ENCODE results near the gene ARX. TPM values are rescaled to one million over a fixed set of nuclear protein-coding genes. Genes with fewer than 3 reads are reported as not detected.

The ARX gene
- not detected for total RNA-seq
- polyA plus RNA-seq, result not detected

DNA sequence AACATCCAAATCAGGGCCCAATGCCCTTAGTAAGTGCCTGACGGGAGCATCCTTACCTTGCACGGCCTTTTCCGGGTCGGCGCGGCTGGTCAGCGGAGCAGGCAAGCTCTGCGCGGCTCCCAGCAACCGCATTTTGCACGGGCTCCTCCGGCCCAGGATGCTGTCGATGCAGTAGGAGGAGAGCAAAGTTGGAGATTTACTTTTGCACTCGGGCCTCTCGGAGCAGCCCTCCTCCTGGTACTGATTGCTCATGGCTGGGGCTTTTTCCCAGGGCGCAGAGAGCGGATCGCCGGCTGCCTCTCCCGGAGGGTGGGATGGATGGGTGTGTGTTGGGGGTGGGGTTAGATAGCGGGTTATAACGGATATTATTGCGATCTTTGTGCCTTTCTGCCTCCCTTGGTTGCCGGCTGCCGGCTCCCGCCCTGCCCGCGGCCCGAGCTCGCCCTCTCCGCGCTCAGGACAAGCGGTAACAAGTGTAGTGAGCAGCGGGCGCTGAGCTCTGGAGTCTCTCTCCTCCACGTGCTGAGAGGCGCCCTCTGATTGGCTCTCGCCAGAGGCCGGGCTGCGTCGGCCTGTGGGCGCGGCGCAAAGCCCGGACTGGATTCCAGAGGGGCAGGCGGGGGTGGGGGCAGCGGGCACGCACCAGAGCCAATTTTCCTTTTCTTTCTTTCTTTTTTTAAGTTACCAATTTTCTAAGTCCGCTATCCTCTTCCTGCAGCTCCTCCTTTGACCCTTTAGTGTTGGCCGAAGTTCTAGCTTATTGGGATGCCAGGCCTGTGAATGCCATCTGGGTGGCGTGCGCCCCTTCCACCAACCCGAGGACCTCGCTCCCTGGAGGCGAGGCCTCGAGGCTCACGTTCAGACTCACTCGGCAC is at the start of gene ARX:
TSS of gene ARX (minus strand) at position 480 of the 875 bp plus-strand sequence. CDS start at position 252, 228 bp downstream.
- Mint-ChIP-seq H3K9me3 (peaks cover 0 to 6% (median 0%) of the 10 kb centered on the region in 7 donors), H3K4me1 (peaks cover 2 to 50% (median 10%) of the 10 kb centered on the region in 4 donors), H3K4me3 (peak within 1 kb of the TSS in 3 of 4 donors; percentile 36 to 71 (median 41)), H3K27me3 (peaks cover 81% of the 10 kb centered on the region), H3K27ac (no peak within 1 kb of the TSS), H3K36me3 (no peaks in the 10 kb centered on the region)
- peaks cover 23% of the 10 kb centered on the region for H3K4me1 ChIP-seq (ENCODE audit: control insufficient read depth, insufficient read depth, low read length, poor library complexity, severe bottlenecking)
- no peak within 1 kb of the TSS for H3K4me3 ChIP-seq (ENCODE audit: low read depth, low read length)
- DNase-seq, result peak in 2 of 3 donors; percentile 31 to 65
- no peaks in the 10 kb centered on the region for H3K36me3 ChIP-seq (ENCODE audit: control insufficient read depth, insufficient read depth, low read length)
- H3K27me3 ChIP-seq (ENCODE audit: control insufficient read depth, insufficient read depth, low read length), result peaks cover 13% of the 10 kb centered on the region
- peak in 1 of 2 donors; percentile 45 for ATAC-seq (ENCODE audit: low read depth in 2 of 2)
- H3K27ac ChIP-seq (ENCODE audit: insufficient read depth, low read length, poor library complexity, severe bottlenecking), result no peak within 1 kb of the TSS
- no peaks in the 10 kb centered on the region for H3K9me3 ChIP-seq (ENCODE audit: control insufficient read depth in 2 of 2, low read length in 2 of 2)

DNA sequence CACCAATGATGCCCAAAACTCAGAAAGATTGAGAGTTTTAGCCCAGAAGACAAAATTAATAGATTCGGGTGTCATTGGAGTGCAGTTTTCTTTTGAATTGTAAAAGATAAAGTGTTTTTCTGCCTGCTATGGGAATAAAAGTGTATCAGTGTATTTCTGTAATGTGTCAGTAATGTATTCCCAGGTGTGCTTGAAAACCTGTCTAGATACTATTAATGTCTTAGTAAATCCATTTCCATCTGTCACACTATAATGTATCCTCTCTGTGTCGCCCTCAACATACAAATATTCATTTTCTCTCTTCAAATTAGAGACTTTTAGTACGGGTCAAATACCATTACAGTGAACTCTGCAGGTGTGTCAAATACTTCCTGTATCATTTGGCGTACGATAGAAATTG is 43.5 kb upstream of the ARX start:
- DNase-seq (no peak), ATAC-seq (ENCODE audit: low read depth in 2 of 2) (no peak)
- H3K4me1 ChIP-seq (ENCODE audit: control insufficient read depth, insufficient read depth, low read length, poor library complexity, severe bottlenecking), result no peaks in the 10 kb centered on the region
- Mint-ChIP-seq H3K4me3 (no peak overlapping the region), H3K9me3 (peaks cover 0 to 5% (median 0%) of the 10 kb centered on the region in 7 donors), H3K27ac (no peak overlapping the region), H3K4me1 (no peaks in the 10 kb centered on the region), H3K36me3 (no peaks in the 10 kb centered on the region), H3K27me3 (no peaks in the 10 kb centered on the region)
- H3K27me3 ChIP-seq (ENCODE audit: control insufficient read depth, insufficient read depth, low read length), result no peaks in the 10 kb centered on the region
- no peaks in the 10 kb centered on the region for H3K9me3 ChIP-seq (ENCODE audit: control insufficient read depth in 2 of 2, low read length in 2 of 2)
- H3K4me3 ChIP-seq (ENCODE audit: low read depth, low read length), result no peak overlapping the region
- no peaks in the 10 kb centered on the region for H3K36me3 ChIP-seq (ENCODE audit: control insufficient read depth, insufficient read depth, low read length)
- no peak overlapping the region for H3K27ac ChIP-seq (ENCODE audit: insufficient read depth, low read length, poor library complexity, severe bottlenecking)

GRCh38 chrX:25052798-25053534 is 37.2 kb upstream of the ARX start:
- DNase-seq (no peak), ATAC-seq (ENCODE audit: low read depth in 2 of 2) (no peak)
- Mint-ChIP-seq H3K9me3 (peaks cover 0 to 5% (median 0%) of the 10 kb centered on the region in 7 donors), H3K36me3 (no peaks in the 10 kb centered on the region), H3K27ac (no peak overlapping the region), H3K27me3 (no peaks in the 10 kb centered on the region), H3K4me3 (no peak overlapping the region), H3K4me1 (peaks cover 0 to 18% (median 4%) of the 10 kb centered on the region in 4 donors)
- no peaks in the 10 kb centered on the region for H3K27me3 ChIP-seq (ENCODE audit: control insufficient read depth, insufficient read depth, low read length)
- peaks cover 4% of the 10 kb centered on the region for H3K4me1 ChIP-seq (ENCODE audit: control insufficient read depth, insufficient read depth, low read length, poor library complexity, severe bottlenecking)
- no peaks in the 10 kb centered on the region for H3K36me3 ChIP-seq (ENCODE audit: control insufficient read depth, insufficient read depth, low read length)
- H3K27ac ChIP-seq (ENCODE audit: insufficient read depth, low read length, poor library complexity, severe bottlenecking), result no peak overlapping the region
- H3K4me3 ChIP-seq (ENCODE audit: low read depth, low read length), result no peak overlapping the region
- no peaks in the 10 kb centered on the region for H3K9me3 ChIP-seq (ENCODE audit: control insufficient read depth in 2 of 2, low read length in 2 of 2)

GRCh38 chrX:25049971-25050370 is 34.2 kb upstream of the ARX start:
- no peak overlapping the region for H3K4me3 Mint-ChIP-seq
- H3K27ac ChIP-seq (ENCODE audit: insufficient read depth, low read length, poor library complexity, severe bottlenecking), result no peak overlapping the region
- no peak overlapping the region for H3K27ac Mint-ChIP-seq
- H3K27me3 ChIP-seq (ENCODE audit: control insufficient read depth, insufficient read depth, low read length), result no peaks in the 10 kb centered on the region
- no peak for ATAC-seq (ENCODE audit: low read depth in 2 of 2)
- H3K27me3 Mint-ChIP-seq, result no peaks in the 10 kb centered on the region
- H3K36me3 ChIP-seq (ENCODE audit: control insufficient read depth, insufficient read depth, low read length), result no peaks in the 10 kb centered on the region
- H3K9me3 Mint-ChIP-seq, result peaks cover 0 to 4% (median 0%) of the 10 kb centered on the region in 7 donors
- DNase-seq, result no peak
- H3K9me3 ChIP-seq (ENCODE audit: control insufficient read depth in 2 of 2, low read length in 2 of 2), result no peaks in the 10 kb centered on the region
- H3K4me1 Mint-ChIP-seq, result peaks cover 0 to 19% (median 6%) of the 10 kb centered on the region in 4 donors
- H3K4me3 ChIP-seq (ENCODE audit: low read depth, low read length), result no peak overlapping the region
- no peaks in the 10 kb centered on the region for H3K36me3 Mint-ChIP-seq
- peaks cover 4% of the 10 kb centered on the region for H3K4me1 ChIP-seq (ENCODE audit: control insufficient read depth, insufficient read depth, low read length, poor library complexity, severe bottlenecking)

DNA sequence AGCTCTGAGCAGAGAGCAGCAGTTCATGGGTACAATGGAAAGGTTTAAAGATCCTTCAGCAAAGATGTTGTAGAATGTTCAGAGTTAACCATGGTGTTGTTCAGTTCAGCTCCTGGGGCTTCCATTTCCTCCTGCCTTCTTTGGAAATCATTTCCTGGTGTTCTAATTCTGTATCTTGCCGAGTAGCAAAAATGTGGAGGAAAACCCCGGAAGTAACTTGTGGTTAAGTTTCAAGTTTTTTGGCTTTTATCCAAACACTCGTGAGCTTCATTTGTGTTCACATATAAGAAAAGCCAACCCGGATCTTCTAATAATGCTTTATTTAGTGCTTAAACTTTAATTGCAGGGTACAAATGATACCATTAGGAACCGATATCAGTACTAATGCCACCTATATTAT is 33.6 kb upstream of the ARX start:
- Mint-ChIP-seq H3K27me3 (no peaks in the 10 kb centered on the region), H3K9me3 (peaks cover 0 to 4% (median 0%) of the 10 kb centered on the region in 7 donors), H3K4me1 (peaks cover 0 to 19% (median 6%) of the 10 kb centered on the region in 4 donors), H3K4me3 (peak overlapping the region in 1 of 4 donors; percentile 11), H3K36me3 (no peaks in the 10 kb centered on the region), H3K27ac (no peak overlapping the region)
- ATAC-seq (ENCODE audit: low read depth in 2 of 2) (no peak), DNase-seq (peak in 2 of 3 donors; percentile 14 to 23)
- Histone ChIP-seq H3K4me1 (ENCODE audit: control insufficient read depth, insufficient read depth, low read length, poor library complexity, severe bottlenecking) (peaks cover 4% of the 10 kb centered on the region), H3K36me3 (ENCODE audit: control insufficient read depth, insufficient read depth, low read length) (no peaks in the 10 kb centered on the region), H3K4me3 (ENCODE audit: low read depth, low read length) (peak overlapping the region; percentile 50), H3K27ac (ENCODE audit: insufficient read depth, low read length, poor library complexity, severe bottlenecking) (no peak overlapping the region), H3K27me3 (ENCODE audit: control insufficient read depth, insufficient read depth, low read length) (no peaks in the 10 kb centered on the region), H3K9me3 (ENCODE audit: control insufficient read depth in 2 of 2, low read length in 2 of 2) (no peaks in the 10 kb centered on the region)

GRCh38 chrX:25048178-25048577 is 32.4 kb upstream of the ARX start:
- Histone ChIP-seq H3K4me3 (ENCODE audit: low read depth, low read length) (no peak overlapping the region), H3K27me3 (ENCODE audit: control insufficient read depth, insufficient read depth, low read length) (no peaks in the 10 kb centered on the region), H3K27ac (ENCODE audit: insufficient read depth, low read length, poor library complexity, severe bottlenecking) (no peak overlapping the region), H3K9me3 (ENCODE audit: control insufficient read depth in 2 of 2, low read length in 2 of 2) (no peaks in the 10 kb centered on the region), H3K4me1 (ENCODE audit: control insufficient read depth, insufficient read depth, low read length, poor library complexity, severe bottlenecking) (peaks cover 4% of the 10 kb centered on the region), H3K36me3 (ENCODE audit: control insufficient read depth, insufficient read depth, low read length) (no peaks in the 10 kb centered on the region)
- H3K27me3 Mint-ChIP-seq, result no peaks in the 10 kb centered on the region
- no peak for ATAC-seq (ENCODE audit: low read depth in 2 of 2)
- peaks cover 0 to 4% (median 0%) of the 10 kb centered on the region in 7 donors for H3K9me3 Mint-ChIP-seq
- H3K4me3 Mint-ChIP-seq, result no peak overlapping the region
- no peak overlapping the region for H3K27ac Mint-ChIP-seq
- no peak for DNase-seq
- peaks cover 0 to 19% (median 6%) of the 10 kb centered on the region in 4 donors for H3K4me1 Mint-ChIP-seq
- H3K36me3 Mint-ChIP-seq, result no peaks in the 10 kb centered on the region

DNA sequence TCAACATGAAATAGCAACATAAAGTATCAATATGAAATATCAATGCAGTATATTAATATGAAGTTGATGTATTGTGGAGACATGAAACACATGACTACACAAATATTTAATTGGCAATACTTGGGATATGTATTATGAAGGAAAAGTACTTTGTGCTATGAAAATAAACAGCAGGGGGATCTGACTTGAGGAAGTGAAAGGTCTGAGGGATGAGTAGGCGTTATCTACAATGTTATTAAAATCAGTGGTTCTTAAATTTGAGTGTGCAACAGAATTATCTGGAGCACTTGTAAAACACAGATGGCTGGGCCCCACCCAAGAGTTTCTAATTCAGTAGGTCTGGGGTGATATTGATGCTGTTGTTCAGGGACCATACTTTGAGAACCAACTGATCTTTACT is 27.4 kb upstream of the ARX start:
- no peaks in the 10 kb centered on the region for H3K27me3 ChIP-seq (ENCODE audit: control insufficient read depth, insufficient read depth, low read length)
- H3K9me3 ChIP-seq (ENCODE audit: control insufficient read depth in 2 of 2, low read length in 2 of 2), result no peaks in the 10 kb centered on the region
- no peak for DNase-seq
- no peaks in the 10 kb centered on the region for H3K36me3 ChIP-seq (ENCODE audit: control insufficient read depth, insufficient read depth, low read length)
- H3K27ac ChIP-seq (ENCODE audit: insufficient read depth, low read length, poor library complexity, severe bottlenecking), result no peak overlapping the region
- no peak overlapping the region for H3K27ac Mint-ChIP-seq
- H3K9me3 Mint-ChIP-seq, result peaks cover 0 to 1% (median 0%) of the 10 kb centered on the region in 7 donors
- no peak overlapping the region for H3K4me3 ChIP-seq (ENCODE audit: low read depth, low read length)
- H3K4me1 Mint-ChIP-seq, result peaks cover 0 to 5% (median 2%) of the 10 kb centered on the region in 4 donors
- H3K4me3 Mint-ChIP-seq, result no peak overlapping the region
- no peaks in the 10 kb centered on the region for H3K36me3 Mint-ChIP-seq
- no peaks in the 10 kb centered on the region for H3K27me3 Mint-ChIP-seq
- ATAC-seq (ENCODE audit: low read depth in 2 of 2), result no peak
- no peaks in the 10 kb centered on the region for H3K4me1 ChIP-seq (ENCODE audit: control insufficient read depth, insufficient read depth, low read length, poor library complexity, severe bottlenecking)
